Gastroesophageal sphincter (tissue), 3 donors: Measurements from ENCODE around the gene OR6C1.

ENCODE experiments used
- POLR2A ChIP-seq, 2 donors: fragments of 450-650 bp; IDR thresholded peaks; one replicate each; pipeline ENCODE4 v1.6.1; 2017; ENCODE audit warnings: antibody characterized with exemption in 2 of 2, mild to moderate bottlenecking in 2 of 2, moderate library complexity in 1 of 2
- POLR2AphosphoS5 ChIP-seq: sonication (generic); formaldehyde crosslinking; IDR thresholded peaks from one replicate; pipeline ENCODE4 v1.6.1; 2017; ENCODE audit warnings: antibody characterized with exemption
- TF ChIP-seq, protein P1 (sequence below), 4 experiments: fragments of 200-600 bp in 2 of 4; fragments of 450-650 bp in 2 of 4; sonication (generic) in 1 of 4; IDR thresholded peaks; one replicate each; pipeline ENCODE4 v1.5.1; 2017 to 2019; ENCODE audit warnings: antibody characterized with exemption in 4 of 4, mild to moderate bottlenecking in 2 of 4, moderate library complexity in 2 of 4

GRCh38 chr12:55296469-55296868, 17.7 kb upstream of the OR6C1 start, which contains the start of gene OR6C6:
- TF ChIP-seq, protein P1, sequence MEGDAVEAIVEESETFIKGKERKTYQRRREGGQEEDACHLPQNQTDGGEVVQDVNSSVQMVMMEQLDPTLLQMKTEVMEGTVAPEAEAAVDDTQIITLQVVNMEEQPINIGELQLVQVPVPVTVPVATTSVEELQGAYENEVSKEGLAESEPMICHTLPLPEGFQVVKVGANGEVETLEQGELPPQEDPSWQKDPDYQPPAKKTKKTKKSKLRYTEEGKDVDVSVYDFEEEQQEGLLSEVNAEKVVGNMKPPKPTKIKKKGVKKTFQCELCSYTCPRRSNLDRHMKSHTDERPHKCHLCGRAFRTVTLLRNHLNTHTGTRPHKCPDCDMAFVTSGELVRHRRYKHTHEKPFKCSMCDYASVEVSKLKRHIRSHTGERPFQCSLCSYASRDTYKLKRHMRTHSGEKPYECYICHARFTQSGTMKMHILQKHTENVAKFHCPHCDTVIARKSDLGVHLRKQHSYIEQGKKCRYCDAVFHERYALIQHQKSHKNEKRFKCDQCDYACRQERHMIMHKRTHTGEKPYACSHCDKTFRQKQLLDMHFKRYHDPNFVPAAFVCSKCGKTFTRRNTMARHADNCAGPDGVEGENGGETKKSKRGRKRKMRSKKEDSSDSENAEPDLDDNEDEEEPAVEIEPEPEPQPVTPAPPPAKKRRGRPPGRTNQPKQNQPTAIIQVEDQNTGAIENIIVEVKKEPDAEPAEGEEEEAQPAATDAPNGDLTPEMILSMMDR (IDR thresholded peaks at IDR 0.05): no peak
- TF ChIP-seq POLR2A (IDR thresholded peaks at IDR 0.05) (no peak), POLR2AphosphoS5 (no peak)
